LNCAP (cell line): ENCODE data around the gene KCNAB2.

ENCODE experiments used
- TF ChIP-seq, protein P1 (sequence below): fragments of 450-650 bp; IDR thresholded peaks from 2 replicates; pipeline ENCODE4 v1.5.1; 2017; ENCODE audit warnings: mild to moderate bottlenecking

KCNAB2 gene

DNA sequence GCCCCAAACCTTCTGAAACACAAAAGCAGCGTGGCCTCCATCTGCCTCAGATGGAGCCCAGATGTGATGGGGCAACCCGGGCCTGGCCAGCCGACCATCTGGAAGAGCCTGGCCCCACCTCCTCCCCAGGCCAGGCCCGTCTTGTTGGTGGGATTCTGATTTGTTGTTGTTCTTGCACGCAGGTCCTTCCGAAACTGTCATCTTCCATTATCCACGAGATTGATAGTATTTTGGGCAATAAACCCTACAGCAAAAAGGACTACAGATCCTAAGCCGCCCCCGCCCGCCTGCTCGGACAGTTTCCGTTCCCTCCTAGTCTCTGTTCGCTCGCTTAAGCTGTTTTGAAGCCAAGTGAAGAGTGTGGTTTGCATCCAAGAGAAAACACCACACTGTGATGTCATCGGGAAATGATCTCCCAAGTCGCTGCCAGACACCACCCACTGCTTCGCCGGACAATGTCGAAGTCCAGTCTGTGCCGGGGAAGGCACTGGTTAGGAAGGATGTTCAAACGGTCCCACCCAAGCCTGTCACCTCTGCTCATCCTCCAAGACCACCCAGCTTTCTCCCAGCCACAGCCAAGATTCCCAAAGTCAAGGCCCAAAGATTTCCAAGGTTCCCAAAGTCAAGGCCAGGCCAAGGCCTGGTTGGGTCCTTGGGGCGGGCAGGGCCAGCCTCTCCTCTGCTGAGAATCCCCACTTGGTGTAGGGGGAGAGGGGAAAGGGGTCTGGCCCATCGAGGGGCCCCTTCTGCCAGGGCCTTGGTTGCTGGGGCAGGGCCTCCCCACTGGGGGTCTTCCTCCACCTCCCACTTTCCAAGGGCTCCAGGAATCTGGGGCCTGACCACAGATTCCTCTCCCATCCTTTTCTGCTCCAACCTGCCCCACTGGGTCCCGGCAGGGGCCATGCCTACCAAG lies 52.9 kb downstream of the KCNAB2 start:
- TF ChIP-seq, protein P1, sequence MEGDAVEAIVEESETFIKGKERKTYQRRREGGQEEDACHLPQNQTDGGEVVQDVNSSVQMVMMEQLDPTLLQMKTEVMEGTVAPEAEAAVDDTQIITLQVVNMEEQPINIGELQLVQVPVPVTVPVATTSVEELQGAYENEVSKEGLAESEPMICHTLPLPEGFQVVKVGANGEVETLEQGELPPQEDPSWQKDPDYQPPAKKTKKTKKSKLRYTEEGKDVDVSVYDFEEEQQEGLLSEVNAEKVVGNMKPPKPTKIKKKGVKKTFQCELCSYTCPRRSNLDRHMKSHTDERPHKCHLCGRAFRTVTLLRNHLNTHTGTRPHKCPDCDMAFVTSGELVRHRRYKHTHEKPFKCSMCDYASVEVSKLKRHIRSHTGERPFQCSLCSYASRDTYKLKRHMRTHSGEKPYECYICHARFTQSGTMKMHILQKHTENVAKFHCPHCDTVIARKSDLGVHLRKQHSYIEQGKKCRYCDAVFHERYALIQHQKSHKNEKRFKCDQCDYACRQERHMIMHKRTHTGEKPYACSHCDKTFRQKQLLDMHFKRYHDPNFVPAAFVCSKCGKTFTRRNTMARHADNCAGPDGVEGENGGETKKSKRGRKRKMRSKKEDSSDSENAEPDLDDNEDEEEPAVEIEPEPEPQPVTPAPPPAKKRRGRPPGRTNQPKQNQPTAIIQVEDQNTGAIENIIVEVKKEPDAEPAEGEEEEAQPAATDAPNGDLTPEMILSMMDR = no peak

- TF ChIP-seq, protein P1 = no peak
Measured at GRCh38 chr1:6099297-6099696, 53.6 kb downstream of the KCNAB2 start.

GRCh38 chr1:6099787-6100765 lies 54.4 kb downstream of the KCNAB2 start:
- TF ChIP-seq, protein P1 = no peak

GRCh38 chr1:6100861-6101783 lies 55.4 kb downstream of the KCNAB2 start:
- TF ChIP-seq, protein P1 = no peak

GRCh38 chr1:6101826-6102531 lies 56.3 kb downstream of the KCNAB2 start:
- TF ChIP-seq, protein P1 = no peak

GRCh38 chr1:6102532-6102845 lies 56.8 kb downstream of the KCNAB2 start:
- TF ChIP-seq, protein P1 = no peak
